IPS DF 4.7 (cell line): Measurements from ENCODE around the gene TDRD6.
"Not testable (repeated sequence)": the region's sequence is repeated elsewhere in the genome, so short reads cannot be mapped to it uniquely, and the experiment has no call there.

ENCODE experiments used
- DNase-seq: peaks from one replicate; pipeline ENCODE4 v3.0.0-alpha.2; 2013; ENCODE audit warnings: low spot score; ENCODE audit errors: extremely low read depth

Gene TDRD6, protein sequence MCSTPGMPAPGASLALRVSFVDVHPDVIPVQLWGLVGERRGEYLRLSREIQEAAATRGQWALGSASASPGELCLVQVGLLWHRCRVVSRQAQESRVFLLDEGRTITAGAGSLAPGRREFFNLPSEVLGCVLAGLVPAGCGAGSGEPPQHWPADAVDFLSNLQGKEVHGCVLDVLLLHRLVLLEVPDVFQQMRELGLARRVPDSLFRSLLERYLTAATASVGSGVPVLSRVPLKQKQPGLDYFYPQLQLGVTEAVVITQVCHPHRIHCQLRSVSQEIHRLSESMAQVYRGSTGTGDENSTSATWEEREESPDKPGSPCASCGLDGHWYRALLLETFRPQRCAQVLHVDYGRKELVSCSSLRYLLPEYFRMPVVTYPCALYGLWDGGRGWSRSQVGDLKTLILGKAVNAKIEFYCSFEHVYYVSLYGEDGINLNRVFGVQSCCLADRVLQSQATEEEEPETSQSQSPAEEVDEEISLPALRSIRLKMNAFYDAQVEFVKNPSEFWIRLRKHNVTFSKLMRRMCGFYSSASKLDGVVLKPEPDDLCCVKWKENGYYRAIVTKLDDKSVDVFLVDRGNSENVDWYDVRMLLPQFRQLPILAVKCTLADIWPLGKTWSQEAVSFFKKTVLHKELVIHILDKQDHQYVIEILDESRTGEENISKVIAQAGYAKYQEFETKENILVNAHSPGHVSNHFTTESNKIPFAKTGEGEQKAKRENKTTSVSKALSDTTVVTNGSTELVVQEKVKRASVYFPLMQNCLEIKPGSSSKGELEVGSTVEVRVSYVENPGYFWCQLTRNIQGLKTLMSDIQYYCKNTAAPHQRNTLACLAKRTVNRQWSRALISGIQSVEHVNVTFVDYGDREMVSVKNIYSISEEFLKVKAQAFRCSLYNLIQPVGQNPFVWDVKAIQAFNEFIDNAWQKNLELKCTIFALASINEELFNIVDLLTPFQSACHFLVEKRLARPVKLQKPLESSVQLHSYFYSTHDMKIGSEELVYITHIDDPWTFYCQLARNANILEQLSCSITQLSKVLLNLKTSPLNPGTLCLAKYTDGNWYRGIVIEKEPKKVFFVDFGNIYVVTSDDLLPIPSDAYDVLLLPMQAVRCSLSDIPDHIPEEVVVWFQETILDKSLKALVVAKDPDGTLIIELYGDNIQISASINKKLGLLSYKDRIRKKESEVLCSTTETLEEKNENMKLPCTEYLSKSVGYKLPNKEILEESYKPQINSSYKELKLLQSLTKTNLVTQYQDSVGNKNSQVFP (N-terminal part only)

DNA sequence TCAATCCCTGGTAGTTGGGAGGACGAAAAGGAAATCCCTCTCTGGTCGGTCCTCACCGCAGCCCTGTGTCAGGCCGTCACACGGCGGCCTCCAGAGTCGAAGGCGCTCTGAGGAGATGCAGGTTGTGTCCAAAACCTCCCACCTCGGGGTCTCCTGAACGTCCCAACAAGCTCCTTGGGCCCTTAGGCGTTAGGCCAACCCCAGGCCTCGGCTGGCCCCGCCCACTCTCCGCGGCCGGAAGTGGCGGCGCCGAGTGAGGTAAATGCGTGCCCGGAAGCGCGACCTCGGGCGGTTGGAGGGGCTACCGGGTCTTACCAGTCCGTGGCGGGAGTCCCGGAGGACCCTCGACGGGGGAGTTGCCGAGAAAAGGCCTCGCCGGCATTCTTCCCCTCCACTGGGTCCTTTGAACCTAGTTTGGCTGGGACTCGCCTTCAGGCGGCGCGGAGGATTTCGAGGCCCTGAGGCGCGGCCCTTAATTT lies at the start of gene TDRD6:
Gene TDRD6 (plus strand): TSS at position 267 of the 479 bp plus-strand sequence. CDS start 244 bp downstream, outside the sequence.
- no peak for DNase-seq

DNA sequence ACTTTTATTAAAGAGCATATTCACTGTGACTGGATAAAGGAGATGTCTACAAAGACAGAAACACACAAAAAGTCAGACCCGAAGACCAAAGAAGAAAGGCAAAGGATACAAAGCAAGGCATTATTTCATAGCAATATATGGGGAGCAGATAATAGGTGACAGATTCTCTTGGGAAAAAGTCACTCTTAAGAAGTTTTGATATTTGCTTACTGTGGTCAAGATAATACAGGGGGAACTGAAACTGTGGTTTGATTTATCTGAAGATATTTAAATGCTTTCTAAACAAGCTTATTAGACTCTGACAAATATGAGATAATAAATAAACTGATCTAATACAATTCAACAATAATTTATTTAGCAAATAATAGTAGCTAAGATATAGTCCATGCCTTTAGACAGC lies 49.8 kb upstream of the TDRD6 start:
- no peak for DNase-seq

DNA sequence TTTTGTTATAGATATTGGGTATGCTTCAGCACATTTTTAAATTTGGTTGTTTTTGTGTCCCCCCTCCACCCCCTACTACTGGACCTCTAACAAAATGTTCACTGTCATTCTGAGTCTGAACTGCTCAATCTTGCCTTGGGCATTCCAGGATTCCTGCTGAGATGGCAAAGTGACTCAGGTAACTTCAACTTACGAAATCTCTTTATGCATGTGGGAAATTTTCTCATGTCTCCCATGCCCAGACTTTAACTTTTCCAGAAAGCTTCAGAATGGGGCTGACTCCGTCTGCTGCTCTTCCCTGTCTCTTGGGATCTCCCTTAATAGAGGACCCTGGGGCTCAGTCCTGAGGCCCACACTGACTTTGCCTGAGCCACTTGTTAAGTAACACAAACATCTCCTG lies 49.0 kb upstream of the TDRD6 start:
- no peak for DNase-seq

DNA sequence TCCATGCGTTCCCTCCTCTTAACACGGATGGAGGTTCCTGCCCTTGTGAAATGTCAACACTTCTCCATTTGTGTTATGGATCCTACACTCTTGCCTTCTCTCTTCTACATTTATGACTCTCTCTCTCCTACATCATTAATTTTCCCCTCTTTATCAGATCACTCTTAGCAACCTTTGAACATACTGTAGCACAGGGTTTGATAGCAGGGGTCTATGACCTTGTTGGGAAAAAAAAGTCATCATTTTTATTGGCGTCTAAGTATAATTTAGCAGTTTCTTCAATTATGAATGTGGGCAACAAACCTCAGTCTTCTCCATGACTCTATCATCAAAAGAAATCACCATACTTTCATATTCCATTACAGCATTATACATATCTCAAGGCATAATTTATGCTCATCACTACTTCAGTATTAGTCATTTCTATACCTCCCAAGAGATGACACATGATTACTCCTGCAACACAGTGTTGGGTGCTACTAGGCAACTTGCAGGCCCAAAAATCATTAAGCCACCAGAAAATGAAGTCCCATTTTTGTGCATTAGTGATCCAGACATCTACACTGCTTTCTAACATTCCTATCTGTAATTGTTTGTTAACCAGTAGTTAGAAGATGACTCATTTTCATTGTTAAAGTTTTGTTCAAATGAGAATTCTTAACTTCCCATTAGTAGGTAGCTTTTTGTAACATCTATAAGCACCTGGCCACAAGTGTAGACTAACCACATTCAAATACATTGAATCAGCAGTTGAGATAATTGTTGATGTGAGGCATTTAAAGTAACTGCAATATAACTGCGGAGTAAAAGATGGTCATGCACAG lies 44.5 kb upstream of the TDRD6 start:
- DNase-seq, result no peak

DNA sequence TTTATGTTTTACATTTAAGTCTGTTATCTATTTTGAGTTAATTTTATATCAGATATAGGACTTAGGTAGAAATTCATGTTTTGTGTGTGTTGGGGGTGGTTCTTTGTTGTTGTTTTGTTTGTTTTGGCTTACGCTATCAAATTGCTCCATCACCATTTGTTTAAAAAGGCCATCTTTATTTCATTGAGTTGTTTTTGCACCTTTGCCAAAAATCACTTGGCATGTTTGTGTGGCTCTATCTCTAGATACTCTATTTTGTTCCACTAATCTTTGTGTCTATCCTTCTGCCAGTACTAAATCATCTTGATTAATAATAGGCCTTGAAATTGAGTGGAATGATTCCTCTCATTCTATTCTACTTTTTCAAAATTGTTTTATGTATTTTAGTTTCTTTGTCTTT lies 42.4 kb upstream of the TDRD6 start:
- DNase-seq, result no peak

DNA sequence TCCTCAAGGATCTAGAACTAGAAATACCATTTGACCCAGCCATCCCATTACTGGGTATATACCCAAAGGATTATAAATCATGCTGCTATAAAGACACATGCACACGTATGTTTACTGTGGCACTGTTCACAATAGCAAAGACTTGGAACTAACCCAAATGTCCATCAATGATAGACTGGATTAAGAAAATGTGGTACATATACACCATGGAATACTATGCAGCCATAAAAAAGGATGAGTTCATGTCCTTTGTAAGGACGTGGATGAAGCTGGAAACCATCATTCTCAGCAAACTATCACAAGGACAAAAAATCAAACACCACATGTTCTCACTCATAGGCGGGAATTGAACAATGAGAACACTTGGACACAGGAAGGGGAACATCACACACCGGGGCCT lies 39.6 kb upstream of the TDRD6 start:
- not testable (repeated sequence) for DNase-seq

DNA sequence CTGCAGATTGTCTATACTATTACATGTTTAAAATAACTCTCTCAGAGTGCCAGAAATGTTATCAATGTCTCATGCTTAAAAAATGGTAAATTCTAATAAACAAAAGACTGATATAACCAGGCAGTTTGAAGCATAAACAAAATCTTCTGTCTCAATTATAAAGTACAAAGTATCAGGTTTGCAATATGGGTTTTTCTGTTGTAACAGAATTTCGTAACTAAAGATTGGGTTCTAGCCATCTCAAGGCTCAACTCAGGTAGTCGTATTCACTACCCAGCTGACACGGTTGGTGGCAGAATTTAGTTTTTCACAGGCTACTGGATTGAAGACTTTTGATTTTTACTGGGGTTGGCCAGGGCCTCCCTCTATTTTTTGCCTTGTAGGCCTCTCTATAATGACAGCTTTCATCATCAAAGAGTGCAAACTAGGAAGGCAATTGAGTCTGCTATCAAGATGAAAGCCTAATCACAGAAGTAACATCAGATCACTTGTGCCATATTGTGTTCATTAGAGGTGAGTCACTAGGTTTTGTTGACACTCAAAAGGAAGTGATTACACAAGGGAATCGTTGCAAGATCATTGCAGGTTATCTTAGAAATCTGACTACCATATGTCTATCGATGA lies 38.7 kb upstream of the TDRD6 start:
- no peak for DNase-seq

DNA sequence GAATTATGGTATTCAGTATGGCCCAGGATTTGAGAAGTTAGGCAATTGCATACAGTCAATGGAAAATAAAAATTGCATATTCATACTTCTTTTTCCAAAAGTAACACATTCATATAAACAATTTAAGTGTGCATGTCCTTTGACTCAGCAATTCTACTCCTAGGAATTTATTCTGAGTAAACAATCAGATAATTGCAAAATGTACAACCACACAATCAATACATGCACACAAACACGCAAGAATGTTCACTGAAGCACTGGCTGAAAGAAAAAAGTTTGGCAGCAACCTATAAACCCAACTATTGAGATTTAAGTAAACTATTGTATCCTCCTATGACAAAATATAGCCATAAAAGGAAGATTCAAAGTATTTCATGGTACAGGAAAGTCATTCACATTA lies 36.7 kb upstream of the TDRD6 start:
- DNase-seq, result no peak

DNA sequence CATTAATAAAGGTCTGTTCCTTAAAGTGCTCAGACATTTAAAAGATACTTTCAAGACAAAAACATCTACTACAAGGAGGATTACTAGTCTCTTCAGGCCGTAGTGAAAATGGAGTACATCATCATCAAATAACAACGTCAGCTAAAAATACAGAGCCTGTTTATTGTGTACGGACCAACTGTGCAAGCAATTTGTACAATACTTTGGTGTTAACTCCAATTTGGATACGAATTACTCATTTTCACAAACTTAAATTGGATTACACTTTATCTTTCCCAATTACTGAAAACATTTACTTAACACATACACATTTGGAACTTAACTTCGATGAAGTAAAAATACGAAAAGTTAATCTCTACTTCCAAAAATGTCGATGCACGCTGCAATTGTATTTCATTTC lies 35.9 kb upstream of the TDRD6 start:
- DNase-seq, result no peak

DNA sequence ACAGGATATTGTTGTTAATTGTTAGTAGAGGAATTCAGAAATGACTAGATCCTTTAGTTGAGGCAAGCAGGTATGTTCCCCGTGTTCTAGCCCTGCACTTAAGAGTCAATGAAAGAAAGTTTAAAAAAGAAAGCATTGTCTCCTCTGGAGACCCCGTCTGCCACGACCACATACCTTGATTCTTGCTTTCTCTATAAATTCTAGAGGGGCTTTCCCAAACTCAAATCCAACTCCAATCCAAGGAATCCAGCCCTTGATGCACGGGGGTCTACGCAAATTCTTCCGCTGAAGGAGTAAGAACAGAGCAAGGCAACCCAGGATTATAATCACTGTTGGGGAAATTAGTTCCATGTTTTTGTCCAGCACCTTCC lies 35.5 kb upstream of the TDRD6 start:
- DNase-seq, result no peak

DNA sequence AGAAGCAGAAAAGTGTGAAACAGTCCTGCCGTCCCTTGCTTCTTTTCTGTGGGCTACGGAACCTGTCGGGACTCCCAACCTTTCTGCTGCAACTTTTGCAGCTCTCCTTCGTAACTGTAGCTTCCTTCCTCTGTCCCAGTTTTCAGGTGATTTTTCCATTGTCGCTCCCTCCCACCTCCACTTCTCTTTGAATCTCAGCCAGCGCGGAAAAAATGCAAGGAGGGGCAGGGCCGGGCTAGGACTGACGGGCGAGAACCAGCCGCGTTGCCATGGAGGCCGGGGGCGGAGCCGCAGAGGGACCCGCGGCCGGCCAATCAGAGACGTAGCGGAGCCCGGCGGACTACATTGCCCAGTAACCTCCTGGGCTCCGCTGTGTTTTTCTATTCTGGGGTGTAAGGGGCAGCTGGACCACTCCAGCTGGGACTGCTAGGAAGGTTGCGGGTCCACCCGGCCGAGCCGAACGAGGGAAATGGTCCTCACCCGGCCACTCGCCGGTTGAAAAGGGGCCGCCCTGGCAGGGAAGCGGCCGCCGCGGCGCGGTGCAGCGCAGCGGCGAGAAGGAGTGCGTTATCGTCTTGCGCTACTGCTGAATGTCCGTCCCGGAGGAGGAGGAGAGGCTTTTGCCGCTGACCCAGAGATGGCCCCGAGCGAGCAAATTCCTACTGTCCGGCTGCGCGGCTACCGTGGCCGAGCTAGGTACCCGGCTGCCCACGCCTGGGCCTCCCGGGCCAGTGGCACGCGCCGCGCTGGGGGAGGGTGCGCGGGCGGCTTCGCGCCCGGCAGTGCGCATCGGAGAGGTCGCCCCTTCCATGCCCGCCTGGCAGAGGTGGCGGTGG lies 34.9 kb upstream of the TDRD6 start, which contains the start of the genes CYP39A1 and SLC25A27:
Gene CYP39A1 (minus strand): TSS at position 216 of the 836 bp plus-strand sequence. CDS start 236 bp downstream, outside the sequence.
Gene SLC25A27 (plus strand): TSS at position 373 of the 836 bp plus-strand sequence. CDS start 218 bp downstream, at position 591.
- peak; percentile 78 for DNase-seq

DNA sequence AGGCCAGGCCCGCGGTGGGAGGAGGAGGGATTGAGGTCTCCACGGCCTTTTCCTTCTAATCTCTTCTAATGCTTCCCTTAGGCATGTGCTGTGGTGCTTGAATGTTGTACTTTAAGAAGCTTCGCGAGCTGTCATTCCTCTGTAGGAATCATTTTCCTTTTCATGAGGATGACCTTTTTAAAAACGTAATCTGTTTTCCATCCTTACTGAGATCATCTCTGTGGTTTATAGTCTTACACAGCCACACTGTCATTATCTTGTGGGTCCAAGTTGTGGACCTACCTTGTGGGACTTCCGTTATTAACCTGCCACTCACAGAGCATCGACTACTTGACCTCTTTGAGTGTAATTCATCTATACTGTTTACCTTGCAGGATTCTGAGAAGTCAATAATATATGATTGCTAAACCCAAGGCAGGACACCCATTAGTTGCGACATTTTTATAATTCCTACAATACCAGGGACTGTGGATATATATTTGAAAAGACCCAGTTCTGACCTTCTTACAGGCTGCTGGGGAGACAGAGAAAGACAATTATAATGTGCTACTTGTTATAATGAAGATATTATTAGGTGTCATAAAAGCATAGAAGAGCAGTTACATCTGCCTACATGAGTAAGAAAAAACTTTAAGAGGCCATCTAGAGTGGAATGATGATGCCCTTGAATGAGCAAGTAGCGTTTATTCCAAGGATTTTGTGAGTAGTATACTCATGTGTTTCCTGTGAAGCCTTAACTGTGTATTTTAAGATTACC lies 34.1 kb upstream of the TDRD6 start:
- DNase-seq, result no peak

DNA sequence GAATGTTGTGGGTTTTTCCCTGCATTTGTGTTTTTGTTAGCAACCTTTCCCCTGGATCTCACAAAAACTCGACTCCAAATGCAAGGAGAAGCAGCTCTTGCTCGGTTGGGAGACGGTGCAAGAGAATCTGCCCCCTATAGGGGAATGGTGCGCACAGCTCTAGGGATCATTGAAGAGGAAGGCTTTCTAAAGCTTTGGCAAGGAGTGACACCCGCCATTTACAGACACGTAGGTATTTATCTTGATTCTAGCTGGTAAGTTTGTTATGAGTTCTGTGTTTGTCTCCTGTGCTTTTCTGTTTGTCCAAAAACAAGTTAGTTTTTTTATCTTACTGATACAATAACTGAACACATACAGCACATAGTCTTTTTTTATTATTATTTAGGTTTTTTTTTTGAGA lies 31.9 kb upstream of the TDRD6 start:
- DNase-seq, result peak; percentile 38

DNA sequence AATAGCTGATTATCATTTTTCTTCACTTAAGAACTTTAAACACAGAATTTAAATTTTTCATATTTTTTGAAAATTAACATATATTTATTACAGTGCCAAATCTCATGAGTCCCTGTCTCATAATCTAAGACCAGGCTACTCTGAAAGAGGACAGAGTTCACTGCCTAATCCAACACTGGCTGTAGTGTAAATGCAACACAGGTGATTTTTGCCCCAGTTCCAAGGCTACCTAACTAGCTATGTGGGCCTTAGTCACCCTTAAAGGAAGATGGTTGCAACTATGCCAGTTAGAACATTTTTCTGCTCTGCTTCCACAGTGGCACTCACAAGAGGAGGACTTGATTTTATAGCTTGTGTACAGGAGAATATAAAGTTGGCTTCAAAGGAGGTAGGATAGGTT lies 30.0 kb upstream of the TDRD6 start:
- no peak for DNase-seq

DNA sequence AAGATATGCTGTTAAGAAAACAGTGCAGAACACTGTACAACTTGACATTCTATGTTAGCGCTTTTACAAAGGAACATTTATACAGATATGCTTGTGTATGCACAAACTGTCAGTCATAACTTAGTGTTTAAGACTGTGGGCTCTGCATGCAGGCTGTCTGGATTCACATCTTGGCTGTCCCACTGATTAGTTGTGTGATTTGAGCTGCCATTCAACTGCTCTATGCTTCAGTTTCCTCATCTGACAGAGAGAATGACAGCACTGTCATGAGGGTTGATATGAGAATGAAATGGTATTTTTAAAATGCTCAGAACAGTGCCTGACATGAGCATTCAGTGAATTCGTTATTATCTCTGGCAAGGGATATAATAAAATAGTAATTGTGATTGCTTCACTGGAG lies 26.2 kb upstream of the TDRD6 start:
- DNase-seq, result no peak

DNA sequence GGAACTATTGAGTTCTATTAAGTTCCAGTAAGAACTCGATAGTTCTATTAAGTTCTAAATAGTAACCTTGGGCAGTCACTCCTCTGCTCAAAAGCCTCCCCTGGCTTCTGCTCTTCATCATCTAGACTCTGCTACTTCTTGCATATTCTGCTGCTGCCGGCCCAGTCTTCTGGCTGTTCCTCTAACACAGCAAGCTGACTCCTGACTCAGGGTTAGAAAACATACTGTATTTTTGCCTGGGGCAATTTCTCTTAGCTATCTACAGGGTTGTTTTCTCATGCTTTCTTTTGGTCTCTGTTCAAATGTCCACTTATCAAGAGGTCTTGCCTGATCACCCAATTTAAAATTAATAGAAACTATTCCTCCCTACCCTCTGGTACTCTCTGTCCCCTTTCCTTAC lies 20.3 kb upstream of the TDRD6 start:
- DNase-seq, result no peak

DNA sequence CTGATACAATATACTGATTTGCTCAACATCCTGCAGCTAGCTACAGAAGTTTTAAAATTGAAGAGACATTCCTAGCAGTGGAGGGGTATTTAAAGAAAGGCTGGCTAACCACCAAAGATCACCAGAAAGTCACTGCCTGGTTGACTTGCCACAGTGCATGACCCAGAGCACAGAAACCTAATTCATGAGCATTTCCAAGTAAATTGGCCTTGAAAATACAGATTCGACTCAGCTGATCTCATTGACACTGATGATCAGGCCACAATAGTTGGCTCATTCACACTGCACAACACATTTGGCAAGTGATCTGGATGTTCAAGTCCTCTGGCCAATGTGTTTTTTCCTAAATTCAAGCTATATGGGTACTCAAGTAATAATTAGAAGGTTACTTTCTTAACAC lies 13.3 kb upstream of the TDRD6 start:
- no peak for DNase-seq

DNA sequence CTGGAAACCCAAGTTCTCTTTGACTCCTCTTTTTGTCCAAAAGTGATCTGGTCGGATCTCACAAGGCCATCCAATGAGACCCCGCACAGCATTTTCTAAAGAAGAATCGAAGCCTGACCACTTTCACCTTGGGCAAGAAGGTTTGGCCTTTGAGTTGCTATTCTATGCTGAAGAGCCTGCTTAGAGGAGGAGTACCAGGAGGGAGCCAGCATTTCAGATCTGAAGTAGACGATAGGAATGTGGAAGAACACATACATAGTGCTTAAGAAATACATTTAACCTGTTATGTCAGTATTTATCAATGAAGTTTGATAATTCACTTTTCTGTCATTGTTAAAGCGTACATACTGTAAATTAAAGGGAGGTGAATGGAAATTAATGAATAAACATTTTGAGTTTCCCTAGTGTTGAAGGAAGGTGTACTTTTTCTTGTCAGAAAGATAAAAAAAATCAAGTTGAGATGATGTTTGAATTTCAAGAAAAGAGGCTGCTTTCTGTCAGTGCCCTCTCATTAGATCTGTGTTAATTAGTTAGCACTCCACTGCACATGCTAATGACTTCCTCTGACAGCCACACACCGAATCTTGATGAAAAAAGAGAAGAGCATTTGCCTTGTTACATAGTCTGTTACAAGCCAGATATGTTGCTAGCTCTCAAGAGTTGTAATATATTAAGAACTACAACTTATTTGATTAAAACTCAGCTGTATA lies 10.9 kb upstream of the TDRD6 start:
- DNase-seq, result no peak
